ENCODE results near the gene COPZ2. TPM values are rescaled to one million over a fixed set of nuclear protein-coding genes. Genes with fewer than 3 reads are reported as not detected.

The COPZ2 gene
- total and polyA plus RNA-seq, 2 donors (not counting 1 experiment from before 2014, with no cell fraction given): 1.0 to 2.3 TPM

DNA sequence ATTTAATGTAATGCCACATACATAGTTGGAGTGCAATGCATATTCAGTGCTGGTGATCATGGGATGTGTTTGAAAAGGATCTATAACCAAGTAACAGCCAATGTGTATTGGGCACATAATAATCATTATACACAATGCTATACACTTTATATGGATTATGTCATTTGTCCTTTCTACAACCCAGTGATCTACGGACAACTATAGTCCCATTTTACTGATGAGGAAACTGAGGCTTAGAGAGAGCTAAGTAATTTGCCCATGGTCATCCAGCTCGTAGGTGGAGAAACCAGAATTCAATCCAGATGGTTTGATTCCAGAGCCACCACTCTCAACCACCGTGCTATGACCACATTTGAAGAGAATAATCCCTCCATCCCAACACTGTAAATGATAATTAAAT, 27.4 kb downstream of the COPZ2 start:
- Histone ChIP-seq H3K36me3 (replicated peaks in 1 of 2; ENCODE audit: control extremely low read depth in 1 of 2, control insufficient read depth in 1 of 2, extremely low read depth in 1 of 2, insufficient read depth in 2 of 2, low read length in 1 of 2) (no peaks in the 10 kb centered on the region), H3K27ac (ENCODE audit: low read length in 2 of 2) (no peak overlapping the region), H4K20me1 (ENCODE audit: control insufficient read depth, insufficient read depth, low read length, poor library complexity, severe bottlenecking) (no peaks in the 10 kb centered on the region), H3K27me3 (replicated peaks in 1 of 4; ENCODE audit: control extremely low read depth in 1 of 4, control insufficient read depth in 3 of 4, insufficient read depth in 4 of 4, low read length in 3 of 4) (peaks cover 0 to 38% (median 19%) of the 10 kb centered on the region in 4 experiments), H3K9ac (ENCODE audit: low read length) (no peak overlapping the region), H3K4me1 (ENCODE audit: control insufficient read depth in 2 of 2, insufficient read depth in 2 of 2, low read length in 2 of 2) (peaks cover 14% of the 10 kb centered on the region in 2 donors), H3K4me3 (ENCODE audit: control extremely low read depth in 1 of 5, extremely low read depth in 1 of 5, insufficient read depth in 1 of 5, low read depth in 2 of 5, low read length in 4 of 5) (no peak overlapping the region), H2AFZ (ENCODE audit: insufficient read depth, low read depth, low read length, poor library complexity, severe bottlenecking) (no peak overlapping the region), H3K9me3 (ENCODE audit: control extremely low read depth in 1 of 3, control insufficient read depth in 2 of 3, insufficient read depth in 1 of 3, low read length in 2 of 3) (peaks cover 0 to 3% (median 0%) of the 10 kb centered on the region in 3 donors), H3K4me2 (replicated peaks; ENCODE audit: low read depth, low read length, poor library complexity, severe bottlenecking) (no peak overlapping the region), H3K79me2 (ENCODE audit: control insufficient read depth, insufficient read depth, low read length) (no peaks in the 10 kb centered on the region)
- Mint-ChIP-seq H3K4me1 (peaks cover 17% of the 10 kb centered on the region), H3K4me3 (no peak overlapping the region), H3K27me3 (peaks cover 38% of the 10 kb centered on the region), H3K9me3 (ENCODE audit: insufficient read depth) (no peaks in the 10 kb centered on the region), H3K27ac (no peak overlapping the region)
- ATAC-seq (ENCODE audit: low read depth) (no peak), DNase-seq (no peak)
- intact Hi-C loops (cut with micrococcal nuclease): loop anchor here (2.0 kb wide), 1 partner anchor 39 kb away; the partner anchor contains the start of gene CDK5RAP3
- no peak for TF ChIP-seq EZH2 (IDR thresholded peaks at IDR 0.05; ENCODE audit: borderline replicate concordance, insufficient read depth, low read depth, low read length, poor library complexity, severe bottlenecking)
- TF ChIP-seq, protein P1, sequence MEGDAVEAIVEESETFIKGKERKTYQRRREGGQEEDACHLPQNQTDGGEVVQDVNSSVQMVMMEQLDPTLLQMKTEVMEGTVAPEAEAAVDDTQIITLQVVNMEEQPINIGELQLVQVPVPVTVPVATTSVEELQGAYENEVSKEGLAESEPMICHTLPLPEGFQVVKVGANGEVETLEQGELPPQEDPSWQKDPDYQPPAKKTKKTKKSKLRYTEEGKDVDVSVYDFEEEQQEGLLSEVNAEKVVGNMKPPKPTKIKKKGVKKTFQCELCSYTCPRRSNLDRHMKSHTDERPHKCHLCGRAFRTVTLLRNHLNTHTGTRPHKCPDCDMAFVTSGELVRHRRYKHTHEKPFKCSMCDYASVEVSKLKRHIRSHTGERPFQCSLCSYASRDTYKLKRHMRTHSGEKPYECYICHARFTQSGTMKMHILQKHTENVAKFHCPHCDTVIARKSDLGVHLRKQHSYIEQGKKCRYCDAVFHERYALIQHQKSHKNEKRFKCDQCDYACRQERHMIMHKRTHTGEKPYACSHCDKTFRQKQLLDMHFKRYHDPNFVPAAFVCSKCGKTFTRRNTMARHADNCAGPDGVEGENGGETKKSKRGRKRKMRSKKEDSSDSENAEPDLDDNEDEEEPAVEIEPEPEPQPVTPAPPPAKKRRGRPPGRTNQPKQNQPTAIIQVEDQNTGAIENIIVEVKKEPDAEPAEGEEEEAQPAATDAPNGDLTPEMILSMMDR (IDR thresholded peaks at IDR 0.05): no peak
- WGBS (ENCODE audit: insufficient coverage): no CpG with 5 or more reads among the region's 3 CpGs
- CTCF ChIA-PET: interaction anchor here (1.1 to 2.7 kb wide), 7 partner anchors 9 to 101 kb away, joined by 3 to 11 read pairs (median 4); no protein-coding TSS in a partner anchor
- POLR2A ChIA-PET: no interaction called here

DNA sequence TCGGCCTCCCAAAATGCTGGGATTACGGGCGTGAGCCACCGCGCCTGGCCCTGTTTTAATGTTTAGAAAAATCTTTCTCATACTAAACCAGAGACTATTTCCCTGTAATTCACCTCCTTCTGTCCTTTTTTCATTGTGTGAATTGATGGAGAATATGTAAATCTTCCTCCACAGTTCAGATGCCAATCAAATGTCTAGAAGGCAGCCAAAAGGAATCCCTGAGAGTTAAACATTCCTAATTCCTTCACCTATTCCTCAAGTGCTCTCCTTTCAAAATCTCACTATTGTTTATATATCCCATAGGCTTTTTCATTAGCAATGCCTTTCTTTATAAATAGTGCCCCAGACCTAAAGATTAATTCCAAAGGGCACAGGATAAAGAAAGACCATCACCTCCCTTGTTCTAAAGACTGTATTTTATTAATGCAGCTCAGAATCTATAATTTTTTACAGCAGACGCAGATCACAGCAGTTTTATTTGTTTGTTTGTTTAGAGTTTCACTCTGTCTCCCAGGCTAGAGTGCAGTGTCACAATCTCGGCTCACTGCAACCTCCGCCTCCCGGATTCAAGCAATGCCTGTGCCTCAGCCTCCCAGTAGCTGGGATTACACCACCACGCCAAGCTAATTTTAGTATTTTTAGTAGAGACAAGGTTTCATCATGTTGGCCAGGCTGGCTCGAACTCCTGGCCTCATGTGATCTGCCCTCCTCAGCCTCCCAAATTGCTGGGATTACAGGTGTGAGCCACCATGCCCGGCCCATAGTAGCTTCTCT, 30.5 kb downstream of the COPZ2 start:
- Histone ChIP-seq H3K4me1 (ENCODE audit: control insufficient read depth in 2 of 2, insufficient read depth in 2 of 2, low read length in 2 of 2) (peaks cover 8 to 9% of the 10 kb centered on the region in 2 donors), H3K4me2 (replicated peaks; ENCODE audit: low read depth, low read length, poor library complexity, severe bottlenecking) (no peak overlapping the region), H3K27me3 (replicated peaks in 1 of 4; ENCODE audit: control extremely low read depth in 1 of 4, control insufficient read depth in 3 of 4, insufficient read depth in 4 of 4, low read length in 3 of 4) (peaks cover 0 to 18% (median 8%) of the 10 kb centered on the region in 4 experiments), H3K9ac (ENCODE audit: low read length) (no peak overlapping the region), H3K27ac (ENCODE audit: low read length in 2 of 2) (no peak overlapping the region), H3K79me2 (ENCODE audit: control insufficient read depth, insufficient read depth, low read length) (no peaks in the 10 kb centered on the region), H3K36me3 (replicated peaks in 1 of 2; ENCODE audit: control extremely low read depth in 1 of 2, control insufficient read depth in 1 of 2, extremely low read depth in 1 of 2, insufficient read depth in 2 of 2, low read length in 1 of 2) (no peaks in the 10 kb centered on the region), H3K4me3 (ENCODE audit: control extremely low read depth in 1 of 5, extremely low read depth in 1 of 5, insufficient read depth in 1 of 5, low read depth in 2 of 5, low read length in 4 of 5) (no peak overlapping the region), H4K20me1 (ENCODE audit: control insufficient read depth, insufficient read depth, low read length, poor library complexity, severe bottlenecking) (no peaks in the 10 kb centered on the region), H2AFZ (ENCODE audit: insufficient read depth, low read depth, low read length, poor library complexity, severe bottlenecking) (no peak overlapping the region), H3K9me3 (ENCODE audit: control extremely low read depth in 1 of 3, control insufficient read depth in 2 of 3, insufficient read depth in 1 of 3, low read length in 2 of 3) (peaks cover 0 to 3% (median 0%) of the 10 kb centered on the region in 3 donors)
- no peak for ATAC-seq (ENCODE audit: low read depth)
- intact Hi-C loops (cut with micrococcal nuclease): no loop called here
- Mint-ChIP-seq H3K9me3 (ENCODE audit: insufficient read depth) (no peaks in the 10 kb centered on the region), H3K4me3 (no peak overlapping the region), H3K27me3 (peaks cover 30% of the 10 kb centered on the region), H3K4me1 (peaks cover 13% of the 10 kb centered on the region), H3K27ac (no peak overlapping the region)
- CTCF ChIA-PET: interaction anchor here (1.0 to 1.8 kb wide), 2 partner anchors 11 to 55 kb away, joined by 3 to 5 read pairs; no protein-coding TSS in a partner anchor
- POLR2A ChIA-PET: interaction anchor here (0.7 to 1.1 kb wide), 2 partner anchors 26 to 1908 kb away, joined by 3 read pairs; no protein-coding TSS in a partner anchor
- TF ChIP-seq, protein P1 (IDR thresholded peaks at IDR 0.05): no peak
- TF ChIP-seq EZH2 (IDR thresholded peaks at IDR 0.05; ENCODE audit: borderline replicate concordance, insufficient read depth, low read depth, low read length, poor library complexity, severe bottlenecking): no peak
- 98% methylated on average over 4 of the region's 12 CpGs for WGBS (ENCODE audit: insufficient coverage)
- no peak for DNase-seq
